Measurements from ENCODE around the gene LRMDA.

LRMDA gene

GRCh38 chr10:75648351-75648750 is 216.9 kb downstream of the LRMDA start:
- DNase-seq = no peak

- no peak for DNase-seq
Measured at GRCh38 chr10:75648854-75649253, 217.4 kb downstream of the LRMDA start.

- no peak for DNase-seq
Measured at GRCh38 chr10:75649466-75649865, 218.0 kb downstream of the LRMDA start.

- no peak for DNase-seq
Measured at GRCh38 chr10:75650648-75651047, 219.2 kb downstream of the LRMDA start.

- no peak for DNase-seq
Measured at GRCh38 chr10:75651417-75651816, 220.0 kb downstream of the LRMDA start.

GRCh38 chr10:75652146-75652740 is 220.8 kb downstream of the LRMDA start:
- DNase-seq = no peak

- no peak for DNase-seq
Measured at GRCh38 chr10:75653761-75654160, 222.3 kb downstream of the LRMDA start.

- no peak for DNase-seq
Measured at GRCh38 chr10:75654171-75654771, 222.8 kb downstream of the LRMDA start.

- no peak for DNase-seq
Measured at GRCh38 chr10:75654772-75655171, 223.3 kb downstream of the LRMDA start.

GRCh38 chr10:75655791-75656451 is 224.5 kb downstream of the LRMDA start:
- no peak for DNase-seq

- DNase-seq = no peak
Measured at GRCh38 chr10:75657351-75657750, 225.9 kb downstream of the LRMDA start.

GRCh38 chr10:75658036-75658435 is 226.6 kb downstream of the LRMDA start:
- DNase-seq = no peak

GRCh38 chr10:75658496-75658895 is 227.1 kb downstream of the LRMDA start:
- DNase-seq = no peak

GRCh38 chr10:75658915-75659314 is 227.5 kb downstream of the LRMDA start:
- no peak for DNase-seq

- no peak for DNase-seq
Measured at GRCh38 chr10:75660823-75661222, 229.4 kb downstream of the LRMDA start.

GRCh38 chr10:75662715-75663114 is 231.3 kb downstream of the LRMDA start:
- DNase-seq = no peak

GRCh38 chr10:75663947-75664664 is 232.7 kb downstream of the LRMDA start:
- DNase-seq = no peak

GRCh38 chr10:75664968-75665367 is 233.5 kb downstream of the LRMDA start:
- no peak for DNase-seq

GRCh38 chr10:75665707-75666106 is 234.3 kb downstream of the LRMDA start:
- DNase-seq = no peak

- no peak for DNase-seq
Measured at GRCh38 chr10:75672111-75672671, 240.8 kb downstream of the LRMDA start.

GRCh38 chr10:75672842-75673241 is 241.4 kb downstream of the LRMDA start:
- DNase-seq = no peak

- no peak for DNase-seq
Measured at GRCh38 chr10:75677541-75677940, 246.1 kb downstream of the LRMDA start.

GRCh38 chr10:75678527-75678926 is 247.1 kb downstream of the LRMDA start:
- no peak for DNase-seq

GRCh38 chr10:75679536-75679935 is 248.1 kb downstream of the LRMDA start:
- DNase-seq = no peak

Data from DMS153 (cell line).